HepG2 (cell line): Measurements from ENCODE around the gene VCPKMT. TPM values are rescaled to one million over a fixed set of nuclear protein-coding genes. Genes with fewer than 3 reads are reported as not detected.

Experiments
- AGO1 ChIP-seq: fragments of 200-400 bp; formaldehyde crosslinking; IDR thresholded peaks from 2 replicates; pipeline ENCODE4 v1.6.1; 2017; ENCODE audit warnings: mild to moderate bottlenecking, low read depth, low read length, moderate library complexity; ENCODE audit not compliant: poor library complexity, severe bottlenecking
- ATF2 ChIP-seq: sonication (generic); formaldehyde crosslinking; IDR thresholded peaks from 2 replicates; pipeline ENCODE4 v1.4.0; 2020; ENCODE audit warnings: missing genetic modification reagents
- DZIP1 ChIP-seq: sonication (generic); formaldehyde crosslinking; IDR thresholded peaks from 2 replicates; pipeline ENCODE4 v1.5.0; 2020; ENCODE audit warnings: mild to moderate bottlenecking, missing genetic modification reagents
- EP300 ChIP-seq, 3 experiments: sonication (generic) in 1 of 3; formaldehyde crosslinking in 1 of 3; IDR thresholded peaks; 2 replicates each; pipeline versions ENCODE4 v1.5.1 to v1.6.1; 2011 to 2020; ENCODE audit warnings: low read depth in 2 of 3, low read length in 2 of 3, borderline replicate concordance in 1 of 3, improper control_type of control experiment in 1 of 3, mild to moderate bottlenecking in 1 of 3, missing genetic modification reagents in 1 of 3, moderate library complexity in 1 of 3
- HCFC1 ChIP-seq: fragments of 150-350 bp; IDR thresholded peaks from 2 replicates; pipeline ENCODE4 v1.6.1; 2014; ENCODE audit warnings: low read depth, low read length
- HNRNPUL1 ChIP-seq: fragments of 200-400 bp; formaldehyde crosslinking; IDR thresholded peaks from 2 replicates; pipeline ENCODE4 v1.6.1; 2017; ENCODE audit warnings: low read depth, mild to moderate bottlenecking, low read length, moderate library complexity
- MLLT10 ChIP-seq: sonication (generic); formaldehyde crosslinking; IDR thresholded peaks from 2 replicates; pipeline ENCODE4 v1.4.0; 2020; ENCODE audit warnings: missing genetic modification reagents
- MTF1 ChIP-seq: sonication (generic); formaldehyde crosslinking; IDR thresholded peaks from 2 replicates; pipeline ENCODE4 v1.5.0; 2020; ENCODE audit warnings: missing genetic modification reagents
- NFIB ChIP-seq: sonication (generic); formaldehyde crosslinking; IDR thresholded peaks from 2 replicates; pipeline ENCODE4 v1.9.0; 2021; ENCODE audit warnings: missing genetic modification reagents, mild to moderate bottlenecking, borderline replicate concordance
- NFRKB ChIP-seq: fragments of 450-650 bp; IDR thresholded peaks from 2 replicates; pipeline ENCODE4 v1.6.1; 2017
- NRL ChIP-seq: sonication (generic); formaldehyde crosslinking; IDR thresholded peaks from 2 replicates; pipeline ENCODE4 v1.5.0; 2020; ENCODE audit warnings: missing genetic modification reagents, mild to moderate bottlenecking, moderate library complexity, borderline replicate concordance
- PAF1 ChIP-seq: IDR thresholded peaks from 2 replicates; pipeline ENCODE4 v1.6.1; 2016; ENCODE audit warnings: missing genetic modification reagents, missing compliant biosample characterization
- PLRG1 ChIP-seq: fragments of 450-650 bp; conservative IDR thresholded peaks from 2 replicates; pipeline ENCODE4 v1.6.1; 2016
- RXRB ChIP-seq: IDR thresholded peaks from 2 replicates; pipeline ENCODE4 v1.6.1; 2016; ENCODE audit warnings: borderline replicate concordance, missing genetic modification reagents, missing compliant biosample characterization
- SRSF1 ChIP-seq: fragments of 200-400 bp; formaldehyde crosslinking; optimal IDR thresholded peaks from 2 replicates; pipeline ENCODE3; 2017; ENCODE audit warnings: mild to moderate bottlenecking, low read depth, low read length, moderate library complexity
- STAT6 ChIP-seq: sonication (generic); formaldehyde crosslinking; IDR thresholded peaks from 2 replicates; pipeline ENCODE4 v1.4.0; 2020; ENCODE audit warnings: missing genetic modification reagents, mild to moderate bottlenecking, borderline replicate concordance
- TGIF2 ChIP-seq: IDR thresholded peaks from 2 replicates; pipeline ENCODE4 v1.6.1; 2016; ENCODE audit warnings: control low read depth, missing compliant biosample characterization
- ZNF251 ChIP-seq: sonication (generic); formaldehyde crosslinking; IDR thresholded peaks from 2 replicates; pipeline ENCODE4 v1.9.0; 2021; ENCODE audit warnings: mild to moderate bottlenecking, missing genetic modification reagents
- ZNF276 ChIP-seq: sonication (generic); formaldehyde crosslinking; IDR thresholded peaks from 2 replicates; pipeline ENCODE4 v1.4.0; 2020; ENCODE audit warnings: mild to moderate bottlenecking, low read depth, missing genetic modification reagents
- ZNF350 ChIP-seq: sonication (generic); formaldehyde crosslinking; IDR thresholded peaks from 2 replicates; pipeline ENCODE4 v1.4.0; 2020; ENCODE audit warnings: mild to moderate bottlenecking, low read depth, missing genetic modification reagents, borderline replicate concordance
- ZNF446 ChIP-seq: sonication (generic); formaldehyde crosslinking; IDR thresholded peaks from 2 replicates; pipeline ENCODE4 v1.5.0; 2020; ENCODE audit warnings: mild to moderate bottlenecking, missing genetic modification reagents
- polyA plus RNA-seq, 8 experiments: library from polyadenylated mRNA; depleted of rRNA in 3 of 8; stranded (reverse) in 7 of 8; unstranded in 1 of 8; fragments of >200 nt; fragmentation: Illumina TruSeq in 4 of 8; extraction: Trizol in 4 of 8; gene quantifications; 2 replicates each; pipeline versions ENCODE4 v1.2.1 to v1.2.3, GENCODE V29; 2011 to 2016; ENCODE audit warnings: low read depth in 4 of 8, missing spikeins in 1 of 8, mixed read lengths in 1 of 8; ENCODE audit not compliant: insufficient read depth in 1 of 8
- total RNA-seq, 5 experiments: library from RNA; depleted of rRNA; stranded (reverse); fragments of >200 nt; fragmentation: Illumina TruSeq; extraction: Trizol; gene quantifications; 2 replicates each; pipeline ENCODE4 v1.2.3, GENCODE V29; 2016; ENCODE audit warnings: low read depth in 1 of 5

VCPKMT gene
- total and polyA plus RNA-seq, 2 of the 13 experiments (the other 11 are each of a cell fraction or from before 2014, with no cell fraction given): 3.9 to 5.4 TPM

GRCh38 chr14:50116181-50116956 lies at the start of gene VCPKMT (continued):
- TF ChIP-seq AGO1 (no peak), EP300 (IDR thresholded peaks at IDR 0.05; ENCODE audit: low read depth in 2 of 2, low read length in 2 of 2) (peak in 1 of 2 experiments; percentile 45; a peak in 1 of 4 replicates), EP300 (CRISPR knock-in tag; IDR thresholded peaks at IDR 0.05; ENCODE audit: borderline replicate concordance) (no peak), NFIB (CRISPR knock-in tag) (no peak), ATF2 (CRISPR knock-in tag) (peak; percentile 66; the same call in 1 of the 2 replicates), HCFC1 (peak; percentile 68), TGIF2 (CRISPR knock-in tag) (peak; percentile 70; the same call in 1 of the 2 replicates), RXRB (CRISPR knock-in tag) (no peak; the same call in 1 of the 2 replicates), NFRKB (no peak), ZNF350 (CRISPR knock-in tag) (peak; percentile 89; the same call in 1 of the 2 replicates), PAF1 (CRISPR knock-in tag) (no peak), ZNF276 (CRISPR knock-in tag) (no peak), MLLT10 (CRISPR knock-in tag) (no peak), SRSF1 (peak; percentile 42), ZNF251 (no peak), DZIP1 (0 out of 2 replicates have a peak, but pooled peaks have one; percentile 42), MTF1 (CRISPR knock-in tag) (no peak), HNRNPUL1 (no peak), PLRG1 (no peak), NRL (CRISPR knock-in tag) (peak; percentile 76), ZNF446 (no peak), STAT6 (CRISPR knock-in tag) (no peak)
